GM21381 (cell line): ENCODE data around the gene CADM4.
"Not testable (repeated sequence)": the region's sequence is repeated elsewhere in the genome, so short reads cannot be mapped to it uniquely, and the experiment has no call there.

Source experiments
- ATAC-seq: cut with Tn5 transposase; IDR thresholded peaks from one replicate; pipeline ENCODE4 v1.9.1; 2021; ENCODE audit warnings: mild to moderate bottlenecking, moderate library complexity; ENCODE audit not compliant: unreplicated experiment

CADM4 gene

DNA sequence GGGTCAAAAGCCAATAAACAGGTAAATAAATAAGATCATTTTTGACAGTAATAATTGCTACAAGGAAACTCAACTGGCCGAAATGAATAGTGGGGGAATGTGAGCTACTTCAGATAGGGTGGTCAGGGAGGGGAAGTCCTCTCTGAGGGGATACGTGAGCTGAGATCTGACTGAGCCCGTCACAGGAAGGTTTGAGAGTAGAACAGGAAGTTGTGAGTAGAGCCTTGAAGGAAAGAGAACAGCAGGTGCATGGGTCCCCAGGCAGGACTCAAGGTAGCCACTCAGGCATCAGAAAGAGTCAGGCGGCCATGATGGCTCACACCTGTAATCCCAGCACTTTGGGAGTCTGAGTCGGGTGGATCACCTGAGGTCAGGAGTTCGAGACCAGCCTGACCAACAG is 50.0 kb downstream of the CADM4 start:
- ATAC-seq: no peak

DNA sequence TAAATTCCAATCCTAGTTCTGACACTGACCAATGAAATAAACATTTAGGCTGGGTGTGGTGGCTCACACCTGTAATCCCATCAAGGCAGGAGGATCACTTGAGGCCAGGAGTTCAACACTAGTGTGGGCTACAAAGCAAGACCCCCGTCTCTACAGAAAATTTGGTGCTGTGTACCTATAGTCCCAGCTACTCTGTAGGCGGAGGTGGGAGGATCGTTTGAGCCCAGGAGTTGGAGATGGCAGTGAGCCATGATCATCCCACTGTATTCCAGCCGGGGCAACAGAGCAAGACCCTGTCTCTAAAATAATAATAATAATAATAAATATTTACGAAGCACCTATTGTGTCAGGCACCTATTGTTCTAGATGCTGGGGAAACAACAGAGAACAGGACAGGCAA is 50.4 kb downstream of the CADM4 start:
- ATAC-seq: no peak

DNA sequence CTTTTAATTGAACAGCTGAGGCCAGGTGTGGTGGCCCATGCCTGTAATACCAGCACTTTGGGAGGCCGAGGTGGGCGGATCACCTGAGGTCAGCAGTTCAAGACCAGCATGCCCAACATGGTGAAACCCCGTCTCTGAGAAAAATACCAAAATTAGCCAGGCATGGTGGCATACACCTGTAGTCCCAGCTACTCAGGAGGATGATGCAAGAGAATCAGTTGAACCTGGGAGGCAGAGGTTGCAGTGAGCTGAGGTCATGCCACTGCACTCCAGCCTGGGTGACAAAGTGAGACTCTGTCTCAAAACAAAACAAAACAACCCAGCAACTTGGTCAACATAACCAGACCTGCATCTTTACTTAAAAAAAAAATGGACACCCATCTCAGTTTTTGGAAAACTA is 52.6 kb downstream of the CADM4 start:
- ATAC-seq: not testable (repeated sequence)

DNA sequence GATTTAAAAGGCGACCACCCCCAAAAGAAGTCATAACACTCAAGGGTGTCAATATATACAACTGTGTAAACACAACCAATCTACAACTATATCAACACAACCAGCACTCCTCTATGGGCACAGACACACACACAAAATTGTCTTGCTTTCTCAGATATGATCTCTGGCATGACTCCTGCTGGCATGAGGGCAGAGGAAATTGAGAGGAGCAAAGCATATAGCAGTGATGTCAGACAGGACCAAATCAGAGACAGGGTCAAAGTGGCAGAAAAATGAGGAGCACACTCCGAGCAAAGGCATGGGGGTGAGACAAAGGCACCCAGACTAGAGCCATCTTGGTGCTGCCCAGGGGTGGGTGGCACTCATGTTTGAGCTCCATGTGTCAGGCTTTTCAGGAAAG is 53.3 kb downstream of the CADM4 start:
- ATAC-seq: no peak

DNA sequence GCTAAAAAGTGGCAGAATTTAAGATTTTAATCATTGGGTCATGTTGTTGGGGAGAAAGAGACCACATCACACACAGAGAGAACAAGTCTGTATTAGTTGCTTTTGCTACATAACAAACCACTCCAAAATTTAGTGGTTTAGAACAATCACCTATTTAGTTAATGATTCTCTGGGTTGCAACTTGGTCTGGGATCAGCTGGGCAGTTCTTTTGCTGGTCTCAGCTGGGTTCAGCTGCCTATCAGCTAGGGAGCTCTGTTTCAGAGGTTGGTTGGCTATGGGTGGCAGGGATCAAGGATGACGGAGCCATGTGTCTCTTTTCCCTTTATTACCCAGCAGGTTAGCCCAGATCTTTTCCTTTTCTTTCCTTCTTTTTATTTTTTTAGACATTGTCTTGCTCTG is 55.2 kb downstream of the CADM4 start:
- ATAC-seq: no peak

DNA sequence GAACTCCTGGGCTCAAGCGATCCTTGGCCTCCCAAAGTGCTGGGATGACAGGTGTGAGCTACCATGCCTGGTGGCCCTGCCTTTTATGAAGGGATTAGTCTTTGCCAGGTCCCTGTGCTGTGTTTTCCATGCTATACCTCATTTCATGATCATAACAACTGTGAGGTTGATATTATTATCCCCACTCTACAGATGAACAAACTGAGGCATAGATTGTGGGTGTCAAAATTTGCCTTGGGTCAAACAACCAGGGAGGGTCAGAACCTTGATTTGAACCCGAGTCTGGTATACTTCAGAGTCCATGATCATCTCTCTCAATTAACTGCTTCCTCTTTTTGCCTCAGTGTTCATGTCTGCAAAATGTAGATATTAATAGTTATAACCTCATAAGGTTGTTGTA is 57.2 kb downstream of the CADM4 start:
- no peak for ATAC-seq

DNA sequence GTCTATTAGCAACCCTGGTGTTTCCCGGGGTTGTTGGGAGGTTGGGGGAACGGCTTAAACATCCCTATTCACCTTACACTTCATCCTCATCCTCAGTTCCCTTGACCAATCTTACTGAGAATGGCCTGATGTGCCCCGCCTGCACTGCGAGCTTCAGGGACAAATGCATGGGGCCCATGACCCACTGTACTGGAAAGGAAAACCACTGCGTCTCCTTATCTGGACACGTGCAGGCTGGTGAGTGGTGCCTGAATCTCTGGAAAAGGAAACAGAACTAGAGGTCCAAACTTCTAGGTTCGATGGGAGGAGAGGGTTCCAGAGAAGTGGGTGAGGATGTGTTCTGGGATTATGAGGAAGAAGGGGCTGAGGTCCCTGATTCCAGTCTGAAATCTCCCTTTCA is 58.2 kb downstream of the CADM4 start:
- no peak for ATAC-seq

DNA sequence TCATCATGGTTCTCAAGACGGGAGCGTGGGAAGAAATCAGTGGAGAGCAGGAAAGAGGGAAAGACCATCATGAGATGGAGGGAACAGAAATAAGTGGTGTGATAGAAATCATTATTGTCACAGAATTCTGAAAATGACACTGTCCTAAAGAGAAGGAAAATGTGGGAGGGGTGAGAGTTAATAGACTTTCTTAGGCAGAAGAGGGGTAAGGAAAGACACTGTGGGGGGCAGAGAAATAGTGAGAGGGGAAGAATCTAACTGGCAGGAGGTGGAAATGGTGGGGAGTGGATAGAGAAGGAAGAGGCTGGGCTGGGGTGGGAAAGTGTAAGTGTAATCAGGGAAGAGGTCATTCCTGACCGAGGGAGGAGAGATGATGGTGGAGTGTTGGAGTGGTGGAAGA is 60.9 kb downstream of the CADM4 start:
- ATAC-seq: no peak

DNA sequence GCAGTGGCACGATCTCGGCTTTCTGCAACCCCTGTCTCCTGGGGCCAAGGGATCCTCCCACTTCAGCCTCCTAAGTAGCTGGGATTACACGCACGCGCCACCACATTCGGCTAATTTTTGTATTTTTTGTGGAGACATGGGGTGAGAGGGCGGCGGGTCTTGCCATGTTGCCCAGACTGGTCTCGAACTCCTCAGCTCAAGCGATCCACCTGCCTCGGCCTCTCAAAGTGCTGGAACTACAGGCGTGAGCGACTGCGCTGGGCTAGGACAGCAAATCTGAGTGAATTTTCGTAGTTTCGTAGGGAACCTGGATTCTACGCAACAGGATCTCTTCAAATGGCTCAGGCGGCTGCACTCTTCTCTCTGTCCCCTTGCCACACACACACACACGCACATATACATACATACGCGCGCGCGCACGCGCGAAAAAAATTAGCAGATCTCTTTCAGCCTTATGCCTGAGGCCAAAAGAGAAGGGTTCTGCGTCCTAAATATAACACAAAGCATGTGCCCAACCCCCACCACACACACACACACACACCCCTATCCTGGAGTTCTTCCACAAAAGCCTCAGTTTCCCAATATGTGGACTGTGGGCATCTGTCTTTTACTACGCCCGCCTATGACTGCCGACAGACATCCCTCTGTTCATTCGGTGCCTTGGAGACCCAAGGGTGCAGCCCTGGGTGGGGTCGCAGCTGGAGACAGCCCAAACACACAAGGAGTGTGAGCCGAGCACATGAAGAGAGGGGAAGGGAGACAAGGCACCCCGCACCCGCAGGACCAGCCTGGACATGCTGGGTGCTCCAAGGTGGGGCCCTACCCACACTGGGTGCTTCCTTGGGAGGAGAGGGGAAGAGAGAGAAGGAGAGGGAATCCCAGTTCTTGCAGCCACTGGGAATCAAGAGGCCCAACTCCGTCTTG is 63.4 kb downstream of the CADM4 start:
- no peak for ATAC-seq

DNA sequence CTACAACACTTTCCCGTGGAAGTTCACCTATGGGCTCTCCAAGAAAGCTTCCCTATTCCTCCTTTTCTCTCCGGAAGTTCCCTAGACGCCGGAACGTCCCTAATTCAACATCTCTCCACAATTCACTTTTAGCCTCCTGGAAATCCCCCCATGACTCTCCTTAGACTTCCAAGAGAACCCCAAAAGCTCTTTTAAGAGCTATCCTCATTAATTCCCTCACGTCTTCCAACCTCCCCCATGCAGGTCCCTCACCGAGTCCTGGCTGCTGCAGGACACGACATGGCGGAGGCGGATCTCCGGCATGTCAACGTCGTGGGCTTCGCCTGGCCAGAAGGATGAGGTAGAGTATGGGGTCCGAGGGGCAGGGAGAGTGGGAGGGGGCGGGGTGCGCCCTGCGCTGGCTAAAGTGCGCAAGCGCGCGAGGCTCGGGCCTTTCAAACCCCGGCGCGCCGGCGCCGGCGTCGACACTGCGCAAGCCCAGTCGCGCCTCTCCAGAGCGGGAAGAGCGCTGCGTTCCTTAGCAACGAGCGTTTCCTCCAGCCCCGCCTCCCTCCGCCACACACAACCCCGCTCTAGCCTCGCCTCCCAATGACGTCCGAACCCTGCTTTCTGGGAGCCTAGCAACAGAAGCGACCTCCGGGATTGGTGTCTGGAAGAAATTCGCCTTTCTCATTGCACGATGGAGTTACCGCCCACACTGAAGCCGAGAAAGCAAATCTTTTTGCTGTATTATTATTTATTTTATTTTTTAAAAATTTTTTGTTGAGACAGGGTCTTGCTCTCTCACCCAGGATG is 64.3 kb downstream of the CADM4 start, which contains the start of the genes PINLYP and XRCC1:
PINLYP (plus strand) TSS at position 646 of the 795 bp plus-strand sequence. CDS start 1,391 bp downstream, outside the sequence.
XRCC1 (minus strand) TSS at position 372 of the 795 bp plus-strand sequence; CDS start at position 303, 69 bp downstream.
- peak; percentile 96 for ATAC-seq

DNA sequence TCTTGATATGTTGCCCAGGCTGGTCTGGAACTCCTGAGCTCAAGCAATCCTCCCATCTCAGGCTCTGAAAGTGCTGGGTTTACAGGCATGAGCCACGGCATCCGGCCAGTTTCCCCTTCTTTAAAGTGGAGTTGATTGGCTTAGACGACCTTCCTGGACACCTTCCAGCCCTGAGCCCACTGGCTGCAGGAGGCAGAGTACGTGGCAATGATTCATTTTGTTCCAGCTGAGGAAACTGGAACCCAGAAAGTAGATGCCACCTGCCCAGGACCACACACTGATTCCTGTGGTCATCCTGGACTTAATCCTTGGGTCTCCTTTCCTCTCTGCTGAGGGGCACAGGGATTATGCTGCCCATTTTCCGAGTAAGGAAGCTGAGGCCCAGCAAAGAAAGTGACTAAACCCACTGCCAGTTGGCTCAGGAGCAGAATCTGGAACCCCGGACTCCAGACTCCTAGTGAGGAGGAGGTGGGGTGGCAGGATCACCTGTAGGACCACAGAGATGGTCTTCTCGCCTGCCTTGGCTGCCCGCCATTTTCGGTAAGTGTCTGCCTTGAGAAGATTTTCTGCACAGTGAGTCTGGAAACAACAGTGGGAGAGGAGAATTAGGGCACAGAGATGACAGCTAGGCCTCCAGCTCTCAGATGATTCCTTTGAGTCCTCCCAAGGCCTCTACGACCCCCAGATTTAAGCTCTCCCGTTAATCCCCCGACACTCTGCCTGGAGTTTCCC is 65.1 kb downstream of the CADM4 start:
- no peak for ATAC-seq
